GM19452 (cell line): ENCODE data around the gene OR6C76.

Experiments
- ATAC-seq: cut with Tn5 transposase; IDR thresholded peaks from one replicate; pipeline ENCODE4 v1.9.1; 2021; ENCODE audit not compliant: unreplicated experiment

Gene OR6C76

DNA sequence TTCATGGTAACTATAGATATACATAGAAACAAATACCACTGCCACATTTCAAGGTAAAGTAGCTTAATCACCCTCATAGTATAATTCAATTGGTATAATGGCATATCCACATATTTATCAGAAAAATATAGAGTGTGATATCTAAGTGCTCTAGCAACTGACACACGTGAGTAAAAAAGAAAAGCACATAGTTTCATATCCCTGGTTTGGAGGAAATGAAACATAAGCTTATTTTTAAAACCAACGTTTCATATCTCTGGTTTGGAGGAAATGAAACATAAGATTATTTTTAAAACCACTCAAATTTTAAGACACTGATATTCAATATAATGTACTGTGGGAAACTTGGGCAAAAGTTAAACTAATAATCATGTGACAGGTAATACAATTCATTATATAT is 41.8 kb downstream of the OR6C76 start:
- ATAC-seq = no peak

DNA sequence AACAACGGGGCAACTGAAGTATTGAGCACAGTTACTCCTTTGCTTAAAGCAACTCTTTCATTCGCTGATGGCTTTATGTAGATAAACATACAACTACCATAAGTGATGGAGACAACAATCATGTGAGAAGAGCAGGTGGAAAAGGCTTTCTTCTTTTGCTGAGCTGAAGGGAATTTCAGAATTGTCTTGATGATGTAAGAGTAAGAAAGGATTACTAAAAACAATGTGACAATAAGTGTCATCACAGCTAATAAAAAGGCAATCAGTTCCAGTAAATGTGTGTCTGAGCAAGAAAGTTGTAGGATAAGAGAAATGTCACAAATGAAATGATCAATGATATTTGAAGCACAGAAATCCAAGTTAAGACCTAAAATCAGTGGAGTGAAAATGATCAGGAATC is 43.2 kb downstream of the OR6C76 start:
- no peak for ATAC-seq

DNA sequence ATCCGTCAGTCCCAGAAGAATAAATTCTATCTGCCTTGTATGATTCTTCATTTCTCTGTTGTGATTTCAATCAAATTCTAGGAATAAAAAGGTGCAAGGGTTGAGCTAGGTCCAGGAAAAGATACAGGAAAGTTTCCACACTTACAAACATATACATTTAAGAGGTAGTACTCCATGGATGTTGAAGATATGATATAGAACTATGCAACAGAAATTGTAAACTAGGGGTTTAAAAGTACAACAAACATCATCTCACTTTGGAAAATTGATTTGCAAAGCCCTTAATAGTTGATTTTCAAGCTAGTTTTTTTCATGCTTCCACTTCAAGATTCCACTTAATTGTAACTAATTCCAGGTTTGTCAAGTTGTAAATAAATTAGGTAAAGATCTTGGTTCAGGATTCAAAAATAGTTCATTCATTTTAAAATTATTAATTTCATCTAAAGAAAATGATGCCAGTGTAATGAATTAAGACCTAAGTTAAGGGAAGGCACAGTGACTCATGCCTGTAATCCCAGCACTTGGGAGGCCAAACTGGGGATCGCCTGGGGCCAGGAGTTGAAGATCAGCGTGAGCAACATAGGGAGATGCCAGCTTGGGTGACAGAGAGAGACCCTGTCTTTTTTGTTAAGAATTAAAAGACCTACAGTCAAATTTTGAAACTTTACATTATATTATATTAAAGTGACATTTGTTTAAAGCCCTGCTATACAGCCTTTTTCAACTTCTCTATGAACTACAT is 44.2 kb downstream of the OR6C76 start, which contains the start of gene OR6C70:
Gene OR6C70, minus strand, starts transcription at position 51 of the 742 bp plus-strand sequence. Its CDS starts 0 bp downstream, at position 51.
- ATAC-seq = no peak

DNA sequence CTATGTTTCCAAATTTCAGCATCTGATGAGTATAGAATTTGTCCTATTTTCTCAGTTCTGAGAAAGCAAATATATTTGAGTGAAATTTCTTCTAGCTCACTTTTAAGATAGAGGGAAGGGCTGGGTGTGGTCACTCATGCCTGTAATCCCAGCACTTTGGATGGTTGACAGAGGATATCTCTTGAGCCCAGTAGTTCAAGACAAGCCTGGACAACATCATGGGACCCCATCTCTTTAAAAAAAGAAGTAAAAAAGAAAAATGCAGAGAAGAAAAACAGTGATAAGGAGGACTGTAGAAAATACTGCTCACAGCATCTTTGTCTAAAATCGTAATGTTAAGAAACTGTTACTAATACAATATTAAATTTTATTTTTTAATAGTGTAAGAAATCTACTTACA is 46.2 kb downstream of the OR6C76 start:
- no peak for ATAC-seq
